GM19239 (cell line): ENCODE data around the gene ANTXR2.

ENCODE experiments used
- DNase-seq: peaks from one replicate; pipeline ENCODE4 v3.0.0; 2011; ENCODE audit warnings: low spot score; ENCODE audit not compliant: insufficient read length
- FAIRE-seq: peaks from 2 replicates; lab custom pipeline; 2011; peaks lifted over from hg19 to GRCh38; lab: Jason Lieb, UNC

The ANTXR2 gene

GRCh38 chr4:80071604-80072227 lies 1.3 kb downstream of the ANTXR2 start:
- DNase-seq, result no peak
- FAIRE-seq, result peak; percentile 91

GRCh38 chr4:80070880-80071603 lies 2.0 kb downstream of the ANTXR2 start:
- FAIRE-seq, result peak; percentile 72
- no peak for DNase-seq

- peak; percentile 79 for FAIRE-seq
- DNase-seq, result no peak
Observed at GRCh38 chr4:80069837-80070731, 2.9 kb downstream of the ANTXR2 start.

GRCh38 chr4:80069108-80069836 lies 3.8 kb downstream of the ANTXR2 start:
- no peak for DNase-seq
- no peak for FAIRE-seq

- DNase-seq (no peak), FAIRE-seq (no peak)
Observed at GRCh38 chr4:80065601-80066000, 7.4 kb downstream of the ANTXR2 start.

- FAIRE-seq (no peak), DNase-seq (no peak)
Observed at GRCh38 chr4:80062527-80062926, 10.5 kb downstream of the ANTXR2 start.

- DNase-seq (no peak), FAIRE-seq (no peak)
Observed at GRCh38 chr4:80060804-80061203, 12.2 kb downstream of the ANTXR2 start.

- peak; percentile 94 for FAIRE-seq
- DNase-seq, result no peak
Observed at GRCh38 chr4:80058740-80059139, 14.3 kb downstream of the ANTXR2 start.

- DNase-seq, result no peak
- no peak for FAIRE-seq
Observed at GRCh38 chr4:80054375-80054774, 18.7 kb downstream of the ANTXR2 start.

GRCh38 chr4:80053140-80053910 lies 19.7 kb downstream of the ANTXR2 start:
- peak; percentile 37 for FAIRE-seq
- DNase-seq, result no peak

GRCh38 chr4:80049813-80050534 lies 23.1 kb downstream of the ANTXR2 start:
- no peak for DNase-seq
- FAIRE-seq, result peak; percentile 14

GRCh38 chr4:80049402-80049801 lies 23.6 kb downstream of the ANTXR2 start:
- no peak for DNase-seq
- FAIRE-seq, result no peak

- peak; percentile 21 for FAIRE-seq
- DNase-seq, result no peak
Observed at GRCh38 chr4:80045786-80046185, 27.2 kb downstream of the ANTXR2 start.

- FAIRE-seq, result no peak
- no peak for DNase-seq
Observed at GRCh38 chr4:80043541-80043940, 29.5 kb downstream of the ANTXR2 start.

- DNase-seq, result no peak
- FAIRE-seq, result no peak
Observed at GRCh38 chr4:80042821-80043220, 30.2 kb downstream of the ANTXR2 start.

- no peak for DNase-seq
- no peak for FAIRE-seq
Observed at GRCh38 chr4:80037864-80038263, 35.2 kb downstream of the ANTXR2 start.

GRCh38 chr4:80036949-80037685 lies 35.9 kb downstream of the ANTXR2 start:
- peak; percentile 73 for FAIRE-seq

GRCh38 chr4:80036306-80036705 lies 36.7 kb downstream of the ANTXR2 start:
- no peak for FAIRE-seq

More at GRCh38 chr4:80036949-80037685, 35.9 kb downstream of the ANTXR2 start:
- no peak for DNase-seq

More at GRCh38 chr4:80036306-80036705, 36.7 kb downstream of the ANTXR2 start:
- no peak for DNase-seq
